ENCODE data around the gene AKAP13. TPM values are rescaled to one million over a fixed set of nuclear protein-coding genes. Genes with fewer than 3 reads are reported as not detected.

Gene AKAP13
- total RNA-seq, 4 donors from 2014 or later: 105 to 167 (median 129) TPM

DNA sequence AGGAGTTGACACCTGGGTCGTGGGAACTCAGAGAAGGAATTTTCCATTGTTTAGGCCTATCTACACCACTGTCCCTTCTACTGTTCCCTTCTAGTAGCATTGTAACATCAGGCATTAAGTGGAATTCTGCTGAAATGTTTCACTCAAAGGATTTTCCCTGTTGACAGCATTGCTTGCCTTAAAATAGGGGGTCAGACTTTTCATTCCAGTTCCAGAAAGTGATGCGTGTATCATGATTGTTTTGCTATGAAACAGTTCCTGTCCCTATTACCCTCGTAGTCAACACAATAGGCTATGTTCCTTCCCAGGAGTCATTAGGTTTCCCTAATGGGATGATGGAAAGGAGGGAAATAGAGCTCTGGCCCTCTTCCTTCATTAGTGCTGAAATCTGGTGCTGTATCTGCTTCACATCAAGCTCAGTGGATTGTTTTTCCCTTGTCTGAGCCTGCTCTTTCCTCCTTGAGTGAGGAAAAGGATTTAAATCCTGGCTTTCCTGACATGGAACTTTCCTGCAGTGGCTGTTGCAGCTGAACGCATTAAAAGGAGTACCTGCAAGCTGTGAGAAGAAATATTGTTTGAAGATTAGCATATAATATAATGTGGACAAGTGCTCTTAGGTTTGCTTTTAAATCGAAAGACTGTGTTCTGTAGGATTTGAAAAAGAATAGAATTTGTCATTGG, 218.5 kb downstream of the AKAP13 start:
- intact Hi-C loops (cut with DNase I; ENCODE audit: low total_unique reads): no loop called here
- H3K4me3 ChIP-seq (ENCODE audit: low read depth, poor library complexity, severe bottlenecking): no peak overlapping the region
- WGBS, 2 donors: 79 to 80% methylated on average over 5 of the region's 5 CpGs
- TF ChIP-seq, protein P1, sequence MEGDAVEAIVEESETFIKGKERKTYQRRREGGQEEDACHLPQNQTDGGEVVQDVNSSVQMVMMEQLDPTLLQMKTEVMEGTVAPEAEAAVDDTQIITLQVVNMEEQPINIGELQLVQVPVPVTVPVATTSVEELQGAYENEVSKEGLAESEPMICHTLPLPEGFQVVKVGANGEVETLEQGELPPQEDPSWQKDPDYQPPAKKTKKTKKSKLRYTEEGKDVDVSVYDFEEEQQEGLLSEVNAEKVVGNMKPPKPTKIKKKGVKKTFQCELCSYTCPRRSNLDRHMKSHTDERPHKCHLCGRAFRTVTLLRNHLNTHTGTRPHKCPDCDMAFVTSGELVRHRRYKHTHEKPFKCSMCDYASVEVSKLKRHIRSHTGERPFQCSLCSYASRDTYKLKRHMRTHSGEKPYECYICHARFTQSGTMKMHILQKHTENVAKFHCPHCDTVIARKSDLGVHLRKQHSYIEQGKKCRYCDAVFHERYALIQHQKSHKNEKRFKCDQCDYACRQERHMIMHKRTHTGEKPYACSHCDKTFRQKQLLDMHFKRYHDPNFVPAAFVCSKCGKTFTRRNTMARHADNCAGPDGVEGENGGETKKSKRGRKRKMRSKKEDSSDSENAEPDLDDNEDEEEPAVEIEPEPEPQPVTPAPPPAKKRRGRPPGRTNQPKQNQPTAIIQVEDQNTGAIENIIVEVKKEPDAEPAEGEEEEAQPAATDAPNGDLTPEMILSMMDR (IDR thresholded peaks at IDR 0.05): no peak
- no peak for TF ChIP-seq POLR2A (IDR thresholded peaks at IDR 0.05)
- no peak for DNase-seq (ENCODE audit: low spot score in 2 of 2)

DNA sequence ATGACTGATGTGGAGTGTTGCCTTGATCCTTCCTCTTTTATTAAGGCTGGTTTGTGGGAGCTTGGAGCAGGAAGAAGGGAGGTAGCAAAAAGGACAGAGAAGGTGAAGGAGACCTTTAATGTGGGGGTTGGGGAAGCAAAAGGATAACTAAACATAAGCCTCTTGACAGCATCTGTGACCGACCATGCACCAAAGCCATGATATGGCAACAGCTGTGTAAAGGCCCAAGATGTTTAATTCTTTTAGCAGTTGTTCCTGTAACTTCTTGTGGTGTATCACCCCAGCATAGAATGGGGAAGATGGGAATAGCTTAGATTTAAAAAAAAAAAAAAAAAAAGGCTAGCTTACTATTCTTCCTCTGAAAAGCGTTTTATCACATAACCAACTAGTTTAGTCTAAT, 219.6 kb downstream of the AKAP13 start:
- intact Hi-C loops (cut with DNase I; ENCODE audit: low total_unique reads): no loop called here
- TF ChIP-seq, protein P1 (IDR thresholded peaks at IDR 0.05): no peak
- no peak for TF ChIP-seq POLR2A (IDR thresholded peaks at IDR 0.05)
- no peak for DNase-seq (ENCODE audit: low spot score in 2 of 2)
- H3K4me3 ChIP-seq (ENCODE audit: low read depth, poor library complexity, severe bottlenecking): no peak overlapping the region
- 85 to 87% methylated on average over 2 of the region's 2 CpGs for WGBS, 2 donors

DNA sequence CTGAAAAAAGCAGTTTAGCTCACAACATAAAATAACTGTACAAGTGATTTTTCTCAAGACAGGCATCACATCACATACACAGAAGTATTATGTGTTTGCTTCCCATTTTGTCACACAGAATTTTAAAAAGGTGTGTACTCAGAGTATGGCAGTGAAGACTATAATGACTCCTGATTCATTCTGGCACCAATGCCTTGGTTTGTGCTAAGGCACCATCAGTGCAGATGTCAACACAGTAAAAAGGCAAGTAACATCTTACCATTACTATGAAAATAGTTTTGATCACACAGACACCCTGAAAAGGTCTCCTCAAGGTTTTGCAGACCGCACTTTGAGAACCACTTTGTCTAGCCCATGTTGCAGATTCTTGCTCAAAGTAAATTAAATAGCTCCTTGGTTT, 222.8 kb downstream of the AKAP13 start:
- intact Hi-C loops (cut with DNase I; ENCODE audit: low total_unique reads): no loop called here
- WGBS, 2 donors: 91 to 100% methylated on average over 1 of the region's 1 CpG
- DNase-seq (ENCODE audit: low spot score in 2 of 2): no peak
- TF ChIP-seq, protein P1 (IDR thresholded peaks at IDR 0.05): no peak
- TF ChIP-seq POLR2A (IDR thresholded peaks at IDR 0.05): no peak
- no peak overlapping the region for H3K4me3 ChIP-seq (ENCODE audit: low read depth, poor library complexity, severe bottlenecking)

DNA sequence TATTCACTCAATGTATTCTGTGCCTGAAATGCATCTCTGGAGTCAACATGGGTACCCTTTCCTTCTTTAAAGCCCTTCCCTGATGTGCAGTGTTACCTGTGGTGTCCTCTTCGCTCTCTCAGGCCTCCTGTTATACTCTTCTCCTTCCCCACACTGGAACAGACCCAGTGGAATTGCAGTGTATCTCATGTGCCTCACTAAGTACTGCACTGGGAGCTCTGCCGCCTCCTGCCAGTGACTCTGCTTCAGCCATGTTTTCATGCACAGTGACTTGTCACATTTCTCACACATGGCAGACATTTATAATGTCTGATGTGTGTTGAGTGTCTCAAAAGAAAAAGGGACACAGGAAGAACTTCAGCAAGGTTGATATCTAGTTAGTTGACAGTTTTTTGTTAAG, 223.3 kb downstream of the AKAP13 start:
- WGBS, 2 donors: 94 to 96% methylated on average over 2 of the region's 2 CpGs
- no peak for DNase-seq (ENCODE audit: low spot score in 2 of 2)
- intact Hi-C loops (cut with DNase I; ENCODE audit: low total_unique reads): no loop called here
- TF ChIP-seq POLR2A (IDR thresholded peaks at IDR 0.05): no peak
- TF ChIP-seq, protein P1 (IDR thresholded peaks at IDR 0.05): no peak
- no peak overlapping the region for H3K4me3 ChIP-seq (ENCODE audit: low read depth, poor library complexity, severe bottlenecking)

DNA sequence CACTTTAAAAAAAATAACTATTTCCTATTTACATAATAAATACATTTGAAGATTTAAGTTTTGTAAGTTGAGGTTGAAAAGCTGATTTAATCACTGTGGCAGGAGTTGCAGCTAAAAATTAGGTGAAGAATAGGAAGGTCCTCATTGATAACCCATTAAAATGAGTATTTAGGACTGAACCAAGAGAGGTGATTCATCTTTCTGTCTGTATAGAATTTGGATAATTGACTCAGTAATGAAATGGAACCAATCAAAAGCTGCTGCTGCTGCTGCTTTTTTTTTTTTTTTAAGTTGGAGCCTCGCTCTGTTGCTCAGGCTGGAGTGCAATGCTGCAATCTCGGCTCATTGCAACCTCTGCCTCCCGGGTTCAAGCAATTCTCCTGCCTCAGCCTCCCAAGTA, 223.8 kb downstream of the AKAP13 start:
- TF ChIP-seq POLR2A (IDR thresholded peaks at IDR 0.05): no peak
- TF ChIP-seq, protein P1 (IDR thresholded peaks at IDR 0.05): no peak
- intact Hi-C loops (cut with DNase I; ENCODE audit: low total_unique reads): no loop called here
- no peak for DNase-seq (ENCODE audit: low spot score in 2 of 2)
- 95 to 97% methylated on average over 3 of the region's 3 CpGs for WGBS, 2 donors
- H3K4me3 ChIP-seq (ENCODE audit: low read depth, poor library complexity, severe bottlenecking): no peak overlapping the region

DNA sequence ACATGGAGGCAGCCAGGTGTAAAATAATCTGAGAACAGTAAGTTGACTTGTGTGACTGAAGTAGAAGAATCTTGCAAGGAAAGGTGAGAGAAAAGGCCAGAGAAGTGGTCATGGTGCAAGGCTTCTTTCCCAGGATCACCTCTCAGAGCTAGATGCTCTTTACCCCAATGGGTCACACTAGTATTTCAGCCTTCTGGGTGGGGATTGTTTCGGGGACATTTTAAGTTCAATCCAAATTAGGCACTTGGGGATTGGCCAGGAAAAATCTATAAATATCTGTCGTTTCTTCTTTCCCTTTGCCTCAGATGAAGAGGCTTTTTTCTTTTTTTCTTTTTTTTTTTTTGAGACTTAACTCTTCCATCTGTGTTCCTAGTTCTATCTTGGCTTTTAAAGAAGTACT, 226.3 kb downstream of the AKAP13 start:
- TF ChIP-seq, protein P1 (IDR thresholded peaks at IDR 0.05): no peak
- intact Hi-C loops (cut with DNase I; ENCODE audit: low total_unique reads): no loop called here
- no peak overlapping the region for H3K4me3 ChIP-seq (ENCODE audit: low read depth, poor library complexity, severe bottlenecking)
- no peak for DNase-seq (ENCODE audit: low spot score in 2 of 2)
- WGBS, 2 donors: 7 to 15% methylated on average over 2 of the region's 2 CpGs
